ENCODE results near the gene ARVCF. TPM values are rescaled to one million over a fixed set of nuclear protein-coding genes. Genes with fewer than 3 reads are reported as not detected.
"Not testable (repeated sequence)": the region's sequence is repeated elsewhere in the genome, so short reads cannot be mapped to it uniquely, and the experiment has no call there.

The ARVCF gene
- total RNA-seq, 1 donor from 2014 or later, result 191 TPM

DNA sequence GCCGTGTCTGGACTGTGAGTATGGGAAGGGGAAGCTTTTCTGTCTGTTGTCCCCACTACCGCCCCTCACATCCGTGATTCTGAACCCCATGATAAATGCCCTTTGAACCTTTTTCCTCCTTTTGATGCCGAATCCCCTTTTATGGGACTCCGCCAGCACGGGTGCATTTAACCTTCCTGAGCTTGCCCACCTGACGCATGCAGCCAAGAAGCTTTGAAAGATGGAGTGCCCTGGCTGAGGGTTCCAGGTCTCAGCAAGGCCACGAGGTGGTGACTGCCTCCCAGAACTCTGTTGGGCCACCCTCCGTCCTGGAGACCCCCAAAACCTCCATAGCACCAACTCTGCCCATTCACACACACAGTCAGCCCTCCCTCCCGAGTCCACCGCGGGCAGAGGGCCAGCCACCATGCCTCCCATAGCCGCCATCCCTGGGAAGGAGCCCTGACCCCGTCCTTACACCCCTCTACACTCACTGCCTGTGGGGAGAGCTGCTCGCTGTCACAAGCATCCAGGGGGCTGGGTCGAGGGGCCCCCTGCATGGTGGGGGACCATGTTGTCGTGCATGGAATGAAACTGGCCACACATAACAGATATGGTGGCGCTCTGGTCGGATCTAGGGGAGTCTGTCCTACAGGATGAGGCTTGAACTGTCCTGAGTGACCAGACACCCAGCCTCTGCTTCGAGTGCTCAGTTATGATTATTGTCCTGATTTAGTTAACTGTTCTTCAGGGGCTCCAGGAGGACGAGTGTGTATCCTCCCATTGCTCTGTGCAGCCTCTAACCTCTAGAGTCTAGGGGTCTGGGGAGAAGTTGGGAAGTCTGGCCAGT, 75.9 kb downstream of the ARVCF start:
- no peak for DNase-seq (ENCODE audit: extremely low read depth, low read depth, low spot score)

GRCh38 chr22:19937616-19938473, 78.8 kb downstream of the ARVCF start:
- no peak for DNase-seq (ENCODE audit: extremely low read depth, low read depth, low spot score)

DNA sequence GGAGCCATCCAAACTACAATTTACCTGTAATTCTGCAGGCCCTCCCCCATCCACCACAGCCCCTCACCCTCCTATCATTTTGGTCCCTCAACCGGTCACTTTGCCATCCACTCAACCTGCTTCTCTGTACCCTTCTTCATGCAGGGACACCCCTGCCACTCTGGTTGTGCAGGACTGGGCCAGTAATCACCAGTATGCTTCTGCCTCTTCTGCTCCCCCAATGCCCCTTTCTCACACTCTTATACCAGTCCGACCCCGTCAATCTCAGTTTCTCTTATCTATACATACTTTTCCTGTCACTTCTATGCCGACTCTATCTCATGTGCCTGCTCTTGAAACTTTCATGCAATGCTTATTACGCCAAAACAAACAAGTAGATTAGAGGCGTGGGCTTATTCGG, 80.1 kb downstream of the ARVCF start:
- no peak for DNase-seq (ENCODE audit: extremely low read depth, low read depth, low spot score)

DNA sequence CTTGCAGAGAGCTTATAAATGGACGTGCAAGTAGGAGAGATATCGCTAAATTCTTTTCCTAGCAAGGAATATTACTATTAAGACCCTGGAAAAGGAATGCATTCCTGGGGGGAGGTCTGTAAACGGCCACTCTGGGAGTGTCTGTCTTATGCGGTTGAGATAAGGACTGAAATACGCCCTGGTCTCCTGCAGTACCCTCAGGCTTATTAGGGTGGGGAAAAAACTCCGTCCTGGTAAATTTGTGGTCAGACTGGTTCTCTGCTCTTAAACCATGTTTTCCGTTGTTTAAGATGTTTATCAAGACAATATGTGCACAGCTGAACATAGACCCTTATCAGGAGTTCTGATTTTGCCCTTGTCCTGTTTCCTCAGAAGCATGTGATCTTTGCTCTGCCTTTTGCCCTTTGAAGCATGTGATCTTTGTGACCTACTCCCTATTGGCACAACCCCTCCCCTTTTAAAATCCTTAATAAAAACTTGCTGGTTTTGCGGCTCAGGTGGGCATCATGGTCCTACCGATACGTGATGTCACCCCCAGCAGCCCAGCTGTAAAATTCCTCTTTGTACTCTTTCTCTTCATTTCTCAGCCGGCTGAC, 81.4 kb downstream of the ARVCF start:
- DNase-seq (ENCODE audit: extremely low read depth, low read depth, low spot score), result not testable (repeated sequence)

DNA sequence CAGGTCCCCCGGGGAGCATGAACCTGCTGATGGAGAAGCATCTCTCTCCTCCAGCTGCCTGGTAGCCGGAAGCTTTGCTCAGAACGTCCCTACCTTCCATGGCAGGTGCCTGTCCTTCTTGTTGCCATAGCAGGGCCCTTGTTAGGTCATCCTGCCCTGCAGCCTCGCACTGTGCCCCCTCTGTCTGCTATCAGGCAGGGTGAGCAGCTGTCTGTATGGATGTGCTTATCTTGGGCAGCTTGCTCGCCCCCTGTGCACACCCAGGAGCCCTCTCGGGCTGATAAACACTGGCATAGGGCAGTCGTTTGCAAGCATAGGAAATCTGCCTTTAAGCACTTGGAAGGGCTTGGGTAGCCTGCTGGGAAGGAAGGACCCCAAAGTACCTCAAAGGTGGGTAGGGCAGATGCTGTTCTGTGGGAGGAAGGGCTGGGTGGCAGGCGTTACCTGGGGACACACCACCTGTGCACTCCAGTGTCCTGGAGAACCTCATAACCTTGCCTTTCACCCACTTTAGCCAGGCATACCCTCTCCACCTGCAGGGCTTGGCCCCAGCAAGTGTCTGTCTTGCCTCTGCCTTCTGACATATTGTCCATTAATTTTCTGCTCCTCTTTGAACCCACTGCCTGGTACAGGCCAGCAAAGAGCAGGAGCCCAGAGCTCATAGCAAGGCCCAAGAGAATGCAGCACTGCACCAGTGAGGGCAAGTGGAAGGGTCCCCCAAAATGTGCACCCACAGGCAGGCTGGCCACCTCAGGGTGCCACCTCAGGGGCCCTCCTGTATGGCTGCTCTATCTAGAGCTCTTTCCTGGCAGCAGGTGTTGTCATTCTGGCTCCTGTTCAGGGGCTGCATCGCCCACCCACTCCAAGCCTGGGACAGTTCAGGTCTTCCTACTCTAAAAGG, 83.0 kb downstream of the ARVCF start:
- DNase-seq (ENCODE audit: extremely low read depth, low read depth, low spot score), result no peak

GRCh38 chr22:19932367-19933206, 84.0 kb downstream of the ARVCF start:
- no peak for DNase-seq (ENCODE audit: extremely low read depth, low read depth, low spot score)

DNA sequence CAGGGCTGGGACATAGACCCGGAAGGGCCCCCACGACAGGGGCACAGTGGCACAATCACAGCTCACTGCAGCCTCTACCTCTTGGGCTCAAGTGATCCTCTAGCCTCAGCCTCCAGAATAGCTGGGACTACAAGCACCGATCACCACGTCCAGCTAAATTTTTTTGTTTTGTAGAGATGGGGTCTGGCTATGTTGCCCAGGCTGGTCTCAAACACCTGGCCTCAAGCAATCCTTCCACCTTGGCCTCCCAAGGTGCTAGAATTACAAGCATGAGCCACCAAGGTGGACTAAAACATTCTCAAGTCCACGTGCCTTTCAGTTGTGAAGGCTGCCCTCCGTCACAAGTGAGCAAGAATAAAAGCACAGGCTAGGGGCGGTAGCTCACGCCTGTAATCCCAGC, 85.1 kb downstream of the ARVCF start:
- no peak for DNase-seq (ENCODE audit: extremely low read depth, low read depth, low spot score)

- DNase-seq (ENCODE audit: extremely low read depth, low read depth, low spot score), result no peak
These were observed 85.8 kb downstream of the ARVCF start for GRCh38 chr22:19930551-19931486.

- DNase-seq (ENCODE audit: extremely low read depth, low read depth, low spot score), result no peak
These were observed 86.8 kb downstream of the ARVCF start for GRCh38 chr22:19929586-19930550.

DNA sequence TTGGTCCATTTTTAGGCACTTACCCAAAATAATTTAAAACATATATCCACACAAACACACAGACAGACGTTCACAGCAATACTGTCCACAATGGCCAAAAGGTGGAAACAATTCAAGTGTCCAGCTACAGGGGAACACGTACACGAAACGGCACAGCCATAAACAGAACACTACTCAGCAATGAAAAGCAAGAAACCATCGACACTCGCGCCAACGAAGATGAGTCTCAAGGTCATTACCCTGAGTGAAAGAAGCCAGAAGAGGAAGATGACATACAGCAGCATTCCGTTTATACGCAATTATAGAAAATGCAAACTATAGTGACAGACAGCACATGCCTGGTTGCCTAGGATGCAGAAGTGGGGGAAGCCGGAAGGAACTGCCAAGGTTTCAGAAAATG, 88.4 kb downstream of the ARVCF start:
- DNase-seq (ENCODE audit: extremely low read depth, low read depth, low spot score), result no peak

- DNase-seq (ENCODE audit: extremely low read depth, low read depth, low spot score), result no peak
These were observed 88.9 kb downstream of the ARVCF start for GRCh38 chr22:19927696-19928095.

DNA sequence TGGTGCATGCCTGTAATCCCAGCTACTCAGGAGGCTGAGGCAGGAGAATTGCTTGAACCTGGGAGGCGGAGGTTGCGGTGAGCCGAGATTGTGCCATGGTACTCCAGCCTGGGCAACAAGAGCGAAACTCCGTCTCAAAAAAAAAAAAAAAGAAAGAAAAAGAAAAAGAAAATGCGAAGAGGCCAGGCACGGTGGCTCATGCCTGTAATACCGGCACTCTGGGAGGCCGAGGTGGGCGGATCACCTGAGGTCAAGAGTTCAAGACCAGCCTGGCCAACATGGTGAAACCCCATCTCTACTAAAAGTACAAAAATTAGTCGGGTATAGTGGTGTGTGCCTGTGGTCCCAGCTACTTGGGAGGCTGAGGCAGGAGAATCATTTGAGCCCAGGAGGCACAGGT, 90.6 kb downstream of the ARVCF start:
- not testable (repeated sequence) for DNase-seq (ENCODE audit: extremely low read depth, low read depth, low spot score)

DNA sequence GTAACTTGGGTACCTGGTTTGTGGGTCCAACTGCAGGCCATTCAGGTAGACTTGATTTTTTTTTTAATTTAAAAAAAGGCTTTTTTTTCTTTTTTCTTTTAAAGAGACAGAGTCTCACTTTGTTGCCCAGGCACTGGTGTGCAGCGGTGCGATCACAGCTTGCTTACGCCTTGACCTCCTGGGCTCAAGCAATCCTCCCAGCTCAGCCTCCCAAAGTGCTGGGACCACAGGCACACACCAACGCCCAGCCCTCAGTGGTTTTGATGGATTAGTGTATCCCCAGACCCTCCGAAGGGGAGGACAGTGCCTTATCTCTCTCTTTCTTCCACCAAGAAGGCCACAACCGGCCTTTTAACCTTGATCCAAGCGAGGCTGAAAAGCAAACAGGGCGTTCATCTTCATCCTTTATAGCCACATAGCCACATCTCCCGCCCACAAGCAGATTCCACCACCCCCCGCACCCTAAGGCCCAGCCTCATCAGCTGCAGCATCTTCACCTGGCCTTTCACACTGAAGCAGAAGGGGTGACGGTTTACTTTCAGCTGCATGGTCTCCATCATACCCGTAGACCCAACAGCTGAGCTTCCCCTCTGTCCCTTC, 92.6 kb downstream of the ARVCF start:
- DNase-seq (ENCODE audit: extremely low read depth, low read depth, low spot score), result no peak

GRCh38 chr22:19921544-19922081, 95.0 kb downstream of the ARVCF start:
- no peak for DNase-seq (ENCODE audit: extremely low read depth, low read depth, low spot score)

All from glomerular endothelial cell (primary cell).